ENCODE measurements around the gene PPP1R15B. TPM values are rescaled to one million over a fixed set of nuclear protein-coding genes. Genes with fewer than 3 reads are reported as not detected.

The PPP1R15B gene
- total RNA-seq, 1 donor from 2014 or later, result 30.5 TPM

DNA sequence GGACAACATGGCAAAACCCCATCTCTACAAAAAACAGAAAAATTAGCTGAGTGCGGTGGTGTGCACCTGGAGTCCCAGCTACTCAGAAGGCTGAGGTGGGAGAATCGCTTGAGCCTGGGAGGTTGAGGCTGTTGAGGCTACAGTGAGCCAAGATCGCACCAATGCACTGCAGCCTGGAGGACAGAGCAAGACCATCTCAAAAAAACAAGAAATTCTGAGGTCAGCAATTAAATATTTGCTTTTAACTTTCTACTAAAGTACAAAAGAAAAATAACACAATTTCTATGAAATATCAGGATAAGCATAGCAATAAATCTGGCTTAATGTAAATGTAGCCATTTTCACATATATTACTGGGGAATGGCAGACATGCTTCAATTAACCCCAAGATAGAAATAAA, 9.9 kb downstream of the PPP1R15B start:
- no peak for DNase-seq (ENCODE audit: low read depth)

DNA sequence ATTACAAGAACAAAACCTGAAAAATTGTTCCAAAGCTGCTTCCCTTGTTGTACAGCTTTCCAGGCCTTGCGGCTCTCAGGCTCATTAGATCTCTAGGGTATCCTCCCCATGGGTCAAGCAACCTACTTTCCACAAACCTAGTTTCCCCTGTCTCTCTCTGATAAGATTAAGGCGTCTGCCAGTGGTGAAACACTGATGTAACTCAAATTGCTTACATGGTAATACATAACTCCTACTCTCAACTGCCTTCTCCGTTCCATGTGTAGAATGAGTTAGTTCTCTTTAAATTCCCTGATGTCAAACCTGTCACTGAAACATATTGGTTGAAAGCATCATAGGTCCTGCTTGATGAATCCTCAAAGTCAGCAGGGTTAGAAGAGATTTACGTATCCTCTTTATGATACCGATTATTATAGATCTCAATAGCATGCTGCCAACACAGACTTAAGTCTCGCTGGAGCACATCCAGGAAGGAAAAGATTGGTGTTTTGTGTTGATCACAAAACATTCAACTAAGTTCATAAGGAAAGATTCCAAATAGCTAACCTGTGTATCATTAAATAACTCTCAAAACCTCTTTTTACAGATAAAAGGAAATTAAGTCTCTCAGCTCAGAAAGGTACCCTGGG, 10.6 kb downstream of the PPP1R15B start:
- no peak for DNase-seq (ENCODE audit: low read depth)

GRCh38 chr1:204398197-204399125, 13.2 kb downstream of the PPP1R15B start:
- DNase-seq (ENCODE audit: low read depth), result peak; percentile 91

DNA sequence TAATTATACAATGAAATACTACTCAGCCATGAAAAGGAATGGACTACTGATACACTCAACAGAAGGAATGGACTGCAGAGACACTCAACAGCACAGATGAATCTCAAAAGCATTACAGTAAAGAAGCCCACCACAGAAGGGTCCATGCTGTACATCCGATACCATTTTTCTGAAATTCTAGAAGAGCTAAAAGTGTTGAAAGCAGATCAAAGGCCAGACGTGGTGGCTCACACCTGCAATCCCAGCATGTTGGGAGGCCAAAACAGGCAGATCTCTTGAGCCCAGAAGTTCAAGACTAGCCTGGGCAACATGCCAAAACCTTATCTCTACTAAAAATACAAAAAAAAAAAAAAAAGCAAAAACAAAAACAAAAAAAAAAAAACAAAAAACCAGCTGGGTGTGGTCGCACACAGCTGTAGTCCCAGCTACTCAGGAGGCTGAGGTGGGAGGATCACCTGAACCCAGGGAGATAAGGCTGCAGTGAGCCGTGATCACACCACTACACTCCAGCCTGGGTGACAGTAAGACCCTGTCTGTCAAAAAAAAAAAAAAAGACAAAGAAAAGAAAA, 15.5 kb downstream of the PPP1R15B start:
- DNase-seq (ENCODE audit: low read depth), result no peak

GRCh38 chr1:204391629-204392028, 20.0 kb downstream of the PPP1R15B start:
- DNase-seq (ENCODE audit: low read depth), result no peak

GRCh38 chr1:204390751-204391466, 20.7 kb downstream of the PPP1R15B start:
- peak; percentile 54 for DNase-seq (ENCODE audit: low read depth)

DNA sequence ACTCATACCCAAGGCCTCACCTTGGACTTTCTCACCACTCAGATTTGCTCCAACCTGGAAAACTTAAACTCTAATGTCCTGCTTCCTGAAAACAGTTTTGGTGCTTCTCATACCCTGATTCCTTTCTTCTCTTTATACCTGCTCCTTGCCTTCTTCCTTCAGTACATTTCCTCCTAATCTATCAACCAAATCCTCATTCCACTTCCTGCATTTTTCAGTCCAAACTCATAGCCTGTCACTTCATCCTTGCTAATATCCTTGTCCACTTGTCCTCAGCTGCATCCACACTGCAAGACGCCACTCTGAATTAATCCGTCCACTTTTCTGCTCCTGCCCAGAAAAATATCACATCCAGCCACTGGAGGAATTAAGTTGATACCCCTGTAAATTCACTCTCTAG, 25.9 kb downstream of the PPP1R15B start:
- no peak for DNase-seq (ENCODE audit: low read depth)

- peak; percentile 83 for DNase-seq (ENCODE audit: low read depth)
Observed at GRCh38 chr1:204384636-204385352, 26.8 kb downstream of the PPP1R15B start.

DNA sequence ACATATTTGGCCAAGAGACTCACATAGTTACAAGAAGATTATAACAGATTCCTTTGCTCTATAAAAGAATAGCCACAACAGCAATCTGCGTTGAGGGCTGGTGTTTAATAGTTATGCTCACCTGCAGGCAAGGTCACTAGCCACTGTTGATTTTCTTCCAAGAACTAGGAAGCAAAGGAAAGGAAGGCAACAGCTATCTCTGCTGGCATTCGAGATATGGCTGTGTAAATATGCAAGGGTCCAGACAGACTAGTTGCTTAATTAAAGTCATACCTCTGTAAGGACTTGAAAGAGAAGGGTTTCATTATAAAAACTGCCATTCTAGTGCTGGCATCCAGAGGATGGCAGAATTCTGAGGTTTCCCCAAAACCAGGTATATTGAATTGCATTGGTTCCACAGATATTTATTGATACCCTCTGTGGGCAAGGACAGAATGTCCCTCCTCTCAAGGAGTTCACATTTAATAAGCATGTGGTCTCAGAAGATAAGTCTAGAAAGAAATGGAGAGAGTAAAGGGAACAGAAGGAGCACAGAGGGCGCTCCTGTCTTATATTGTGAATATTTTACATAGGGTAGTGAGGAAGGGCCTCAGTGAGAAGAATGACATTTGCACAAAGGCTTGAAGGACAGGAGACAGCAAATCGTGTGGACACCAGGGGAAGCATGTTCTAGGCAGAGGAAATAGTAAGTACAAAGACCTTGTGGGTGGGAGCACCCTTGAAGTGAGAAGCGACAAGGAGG, 28.3 kb downstream of the PPP1R15B start:
- no peak for DNase-seq (ENCODE audit: low read depth)

DNA sequence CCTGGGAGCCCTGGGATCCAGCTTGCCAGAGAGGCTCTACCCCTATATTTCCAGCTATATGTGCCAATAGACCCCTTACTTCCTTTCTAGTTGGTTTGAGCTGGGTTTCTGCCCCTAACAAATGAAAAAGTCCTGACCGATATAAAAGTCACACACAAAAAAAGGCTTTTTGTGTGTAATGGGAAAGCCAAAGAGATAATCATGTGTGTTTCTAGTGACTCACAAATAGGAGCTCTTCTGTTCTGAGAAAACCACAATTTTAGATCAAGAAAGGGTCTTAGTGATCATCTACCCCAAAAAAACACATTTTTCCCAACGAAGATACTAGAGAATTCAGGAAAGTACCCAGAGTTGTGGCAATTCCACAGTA, 28.9 kb downstream of the PPP1R15B start:
- no peak for DNase-seq (ENCODE audit: low read depth)

- no peak for DNase-seq (ENCODE audit: low read depth)
Observed at GRCh38 chr1:204380293-204380831, 31.3 kb downstream of the PPP1R15B start.

DNA sequence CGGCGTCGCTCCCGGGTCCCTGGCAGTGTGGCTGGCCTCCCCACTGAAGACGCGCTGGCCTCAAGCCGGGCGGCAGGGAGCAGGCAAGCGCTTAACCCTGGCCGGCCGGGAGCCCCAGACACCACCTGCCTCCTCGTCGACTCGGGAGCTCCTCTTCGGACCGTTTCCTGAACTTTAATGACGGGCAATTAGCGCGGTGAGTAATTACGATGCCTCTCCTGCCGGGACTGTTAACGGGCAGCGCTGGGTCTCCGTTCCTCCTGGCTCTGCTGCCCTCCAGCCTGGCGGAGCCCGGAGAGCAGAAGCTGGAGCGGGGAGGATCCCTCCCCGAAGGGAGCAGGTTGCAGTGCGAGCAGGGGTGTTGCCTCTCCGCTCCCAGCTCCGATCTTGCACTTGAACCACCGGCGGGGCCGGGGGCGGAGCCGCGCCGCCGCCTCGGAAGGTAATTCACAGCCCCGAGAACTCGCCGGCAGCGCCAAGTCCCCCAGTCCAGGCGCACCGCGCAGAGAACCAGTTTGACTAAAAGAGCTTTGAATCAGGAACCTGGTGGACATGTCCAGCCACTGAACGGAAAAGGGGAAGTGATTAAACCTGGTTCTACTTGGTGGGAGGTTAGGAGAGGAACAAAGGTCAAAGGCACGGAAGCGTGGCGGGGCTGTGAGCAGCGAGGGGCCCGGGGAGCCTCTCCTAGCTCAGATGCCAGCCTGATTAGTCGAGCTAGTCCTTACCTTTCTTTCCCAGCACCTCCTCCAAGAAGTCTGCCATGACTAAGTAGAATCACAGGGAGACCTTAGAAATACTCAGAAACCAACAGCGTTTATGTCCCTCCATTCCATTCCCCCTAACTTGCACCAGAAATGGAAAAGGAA, 33.6 kb downstream of the PPP1R15B start:
- DNase-seq (ENCODE audit: low read depth), result no peak

DNA sequence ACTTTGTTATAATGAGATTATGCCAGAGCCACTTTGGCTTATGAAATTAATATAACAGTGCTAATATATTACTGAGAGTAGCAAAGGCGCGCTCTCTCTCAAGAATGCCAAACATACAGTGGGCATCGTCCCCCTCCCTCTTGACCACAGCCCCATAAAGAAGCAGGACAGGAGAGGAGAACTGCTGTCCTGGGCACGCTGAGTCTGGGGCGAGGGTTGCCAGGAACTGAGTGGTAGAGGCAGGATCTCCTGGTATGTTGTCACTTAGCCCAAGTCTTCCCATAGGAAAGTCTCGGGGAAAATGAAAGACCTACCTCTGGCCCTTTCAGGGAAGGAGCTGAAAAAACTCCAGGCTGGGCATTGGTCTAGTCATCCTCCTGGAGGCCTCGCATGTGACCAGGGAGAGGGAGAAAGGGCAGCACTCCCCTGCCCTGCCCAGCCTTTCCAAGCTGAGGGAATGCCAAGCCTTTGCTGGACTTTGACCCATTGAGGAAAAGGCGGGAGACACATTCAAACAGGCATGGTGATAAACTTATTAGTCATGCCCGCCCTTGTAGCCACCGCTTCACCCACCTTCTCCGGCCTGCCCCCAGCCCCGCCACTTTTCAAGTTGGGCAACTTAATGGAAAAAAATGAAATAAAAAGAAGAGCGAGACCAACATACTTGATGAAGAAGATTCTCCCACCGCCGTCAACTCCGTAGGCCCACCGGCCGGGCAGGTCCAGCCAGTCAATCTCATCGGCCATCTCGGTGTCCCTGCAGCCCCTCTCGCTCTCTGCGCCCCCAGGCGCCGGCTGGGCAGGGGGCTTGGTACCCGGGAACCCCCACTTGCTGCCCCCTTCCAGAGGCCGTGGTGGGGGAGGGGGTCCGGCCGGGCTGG, 34.5 kb downstream of the PPP1R15B start:
- no peak for DNase-seq (ENCODE audit: low read depth)

GRCh38 chr1:204376465-204376864, 35.2 kb downstream of the PPP1R15B start:
- DNase-seq (ENCODE audit: low read depth), result no peak

DNA sequence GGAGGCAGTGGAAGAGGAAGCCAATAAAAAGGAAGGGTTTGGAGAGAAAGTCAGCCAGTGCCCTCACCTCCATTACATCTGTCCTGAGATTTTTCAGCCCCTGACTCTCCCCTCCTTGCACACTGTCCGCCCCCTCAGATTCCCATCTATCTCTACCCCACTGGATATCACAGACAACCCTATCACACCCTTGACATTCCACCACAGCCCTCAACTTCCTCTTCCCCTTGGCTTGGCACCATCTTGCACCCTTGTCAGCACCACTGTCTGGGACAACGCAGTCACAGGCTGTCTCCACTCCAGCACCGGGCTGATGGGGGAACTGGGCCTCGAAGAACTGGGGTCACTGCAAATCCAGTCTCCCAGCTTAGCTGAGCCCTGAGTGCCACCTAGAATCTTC, 37.7 kb downstream of the PPP1R15B start:
- DNase-seq (ENCODE audit: low read depth), result no peak

GRCh38 chr1:204370176-204370575, 41.4 kb downstream of the PPP1R15B start:
- DNase-seq (ENCODE audit: low read depth), result no peak

GRCh38 chr1:204368996-204369726, 42.5 kb downstream of the PPP1R15B start:
- DNase-seq (ENCODE audit: low read depth), result no peak

All from myocyte (in vitro differentiated cells).